SU-DHL-6 (cell line): ENCODE results near the gene CAPN12.

Experiments used
- EZH2phosphoT487 ChIP-seq: fragments of 200-600 bp; sonication (generic), shearing (Covaris generic); conservative IDR thresholded peaks from 2 replicates; pipeline ENCODE4 v1.6.1; 2018; ENCODE audit warnings: mild to moderate bottlenecking, antibody characterized with exemption, low read length, moderate library complexity, mixed read lengths
- TF ChIP-seq, protein P1 (sequence below): fragments of 200-600 bp; sonication (generic); IDR thresholded peaks from one replicate; pipeline ENCODE4 v1.5.1; 2017; ENCODE audit warnings: antibody characterized with exemption, mild to moderate bottlenecking, low read length, moderate library complexity; ENCODE audit not compliant: insufficient read depth, poor library complexity, severe bottlenecking

DNA sequence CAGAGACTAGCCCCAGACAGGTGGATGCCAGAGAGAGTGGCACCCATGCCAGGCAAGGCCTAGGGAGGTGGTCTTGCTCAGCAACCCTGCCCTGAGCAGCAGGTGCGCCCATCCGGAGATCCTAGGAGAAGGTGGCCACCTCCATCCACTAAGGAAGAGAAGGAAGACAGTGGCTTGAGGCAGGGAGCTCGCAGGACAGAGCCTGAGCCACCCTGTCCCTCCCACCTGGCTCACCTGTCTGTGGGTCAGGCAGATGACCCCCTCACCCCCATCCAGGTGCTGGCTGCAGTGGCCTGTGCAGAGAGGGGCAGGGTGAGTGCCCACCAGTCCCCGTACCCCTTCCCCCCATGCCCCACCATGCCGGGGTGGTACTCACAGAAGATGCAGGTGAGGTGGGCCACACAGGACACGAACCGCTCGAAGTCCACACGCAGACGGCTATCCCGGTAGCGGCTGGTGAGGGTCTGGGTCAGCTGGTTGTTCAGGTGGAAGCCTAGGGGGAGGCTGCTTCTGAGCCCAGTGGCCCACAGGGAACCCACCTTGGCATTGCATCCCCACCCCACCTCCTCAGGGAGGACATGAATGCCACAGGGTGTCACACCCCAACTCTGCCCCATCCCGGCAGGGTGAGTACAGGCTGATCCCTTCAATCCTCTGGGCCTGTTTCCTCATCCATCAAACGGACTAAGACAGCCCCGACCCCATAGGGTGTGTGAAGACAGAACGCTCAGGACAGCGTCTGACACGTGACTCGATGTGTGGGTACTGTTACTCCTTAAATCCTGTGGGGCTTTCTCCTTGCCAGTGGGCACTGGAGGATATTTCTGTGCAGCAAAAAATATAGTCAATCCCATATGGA is 13.3 kb downstream of the CAPN12 start:
- TF ChIP-seq, protein P1, sequence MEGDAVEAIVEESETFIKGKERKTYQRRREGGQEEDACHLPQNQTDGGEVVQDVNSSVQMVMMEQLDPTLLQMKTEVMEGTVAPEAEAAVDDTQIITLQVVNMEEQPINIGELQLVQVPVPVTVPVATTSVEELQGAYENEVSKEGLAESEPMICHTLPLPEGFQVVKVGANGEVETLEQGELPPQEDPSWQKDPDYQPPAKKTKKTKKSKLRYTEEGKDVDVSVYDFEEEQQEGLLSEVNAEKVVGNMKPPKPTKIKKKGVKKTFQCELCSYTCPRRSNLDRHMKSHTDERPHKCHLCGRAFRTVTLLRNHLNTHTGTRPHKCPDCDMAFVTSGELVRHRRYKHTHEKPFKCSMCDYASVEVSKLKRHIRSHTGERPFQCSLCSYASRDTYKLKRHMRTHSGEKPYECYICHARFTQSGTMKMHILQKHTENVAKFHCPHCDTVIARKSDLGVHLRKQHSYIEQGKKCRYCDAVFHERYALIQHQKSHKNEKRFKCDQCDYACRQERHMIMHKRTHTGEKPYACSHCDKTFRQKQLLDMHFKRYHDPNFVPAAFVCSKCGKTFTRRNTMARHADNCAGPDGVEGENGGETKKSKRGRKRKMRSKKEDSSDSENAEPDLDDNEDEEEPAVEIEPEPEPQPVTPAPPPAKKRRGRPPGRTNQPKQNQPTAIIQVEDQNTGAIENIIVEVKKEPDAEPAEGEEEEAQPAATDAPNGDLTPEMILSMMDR: no peak
- no peak for TF ChIP-seq EZH2phosphoT487
